DND-41 (cell line): ENCODE results near the gene PEAK1.
A peak's percentile ranks its signal among the peaks of the same experiment; 100 is the strongest.

ENCODE experiments used
- ATAC-seq: fragments of 200-7000 bp; cut with Tn5 transposase; 3 replicates; pipeline ENCODE4 v1.9.1; 2021; ENCODE audit warnings: low read depth; ENCODE audit not compliant: insufficient read depth
- DNase-seq: peaks from one replicate; pipeline ENCODE4 v3.0.0-alpha.2; 2020
- H2AFZ ChIP-seq: 2 replicates; pipeline ENCODE4 v1.6.0; 2012; ENCODE audit warnings: low read depth, low read length
- H3K27ac ChIP-seq: 2 replicates; pipeline ENCODE4 v1.5.1; 2012; ENCODE audit warnings: low read length, inconsistent platforms
- H3K27me3 ChIP-seq: fragments of 200-600 bp; sonication (generic); 2 replicates; pipeline ENCODE4 v1.6.0; 2012; ENCODE audit warnings: low read length, mild to moderate bottlenecking, inconsistent platforms; ENCODE audit not compliant: insufficient read depth, poor library complexity
- H3K36me3 ChIP-seq: 2 replicates; pipeline ENCODE4 v1.5.1; 2012; ENCODE audit warnings: low read length, inconsistent platforms; ENCODE audit not compliant: insufficient read depth
- H3K4me1 ChIP-seq: 2 replicates; pipeline ENCODE4 v1.5.1; 2012; ENCODE audit warnings: mild to moderate bottlenecking, low read length; ENCODE audit not compliant: insufficient read depth
- H3K4me2 ChIP-seq: 2 replicates; pipeline ENCODE4 v1.6.0; 2012; ENCODE audit warnings: mild to moderate bottlenecking, moderate library complexity, low read length, inconsistent platforms; ENCODE audit not compliant: insufficient read depth
- H3K4me3 ChIP-seq, 2 experiments: fragments of 200-600 bp in 1 of 2; shearing (Covaris generic) in 1 of 2; 2 replicates each; pipeline ENCODE4 v1.5.1; 2012 to 2016; ENCODE audit warnings: inconsistent platforms in 2 of 2, low read length in 2 of 2, mild to moderate bottlenecking in 2 of 2, low read depth in 1 of 2, moderate library complexity in 1 of 2
- H3K79me2 ChIP-seq: 2 replicates; pipeline ENCODE4 v1.6.0; 2012; ENCODE audit warnings: low read length, inconsistent platforms; ENCODE audit not compliant: insufficient read depth
- H3K9ac ChIP-seq: 2 replicates; pipeline ENCODE4 v1.6.0; 2012; ENCODE audit warnings: low read depth, mild to moderate bottlenecking, inconsistent platforms, low read length, moderate library complexity
- H3K9me3 ChIP-seq: 2 replicates; pipeline ENCODE4 v1.5.1; 2012; ENCODE audit warnings: low read length, moderate library complexity, mild to moderate bottlenecking, inconsistent platforms; ENCODE audit not compliant: insufficient read depth, severe bottlenecking
- H4K20me1 ChIP-seq: 2 replicates; pipeline ENCODE4 v1.6.0; 2012; ENCODE audit warnings: low read length; ENCODE audit not compliant: insufficient read depth
- CTCF ChIP-seq: IDR thresholded peaks from 2 replicates; pipeline ENCODE4 v1.5.1; 2012; ENCODE audit warnings: borderline replicate concordance, low read length, moderate library complexity, mild to moderate bottlenecking; ENCODE audit not compliant: poor library complexity, severe bottlenecking; ENCODE audit errors: extremely low read depth
- EZH2 ChIP-seq: IDR thresholded peaks from 3 replicates; pipeline ENCODE4 v1.6.1; 2012; ENCODE audit warnings: borderline replicate concordance, low read depth, mild to moderate bottlenecking, moderate library complexity, low read length, inconsistent platforms; ENCODE audit not compliant: severe bottlenecking

The PEAK1 gene

GRCh38 chr15:77312523-77312922 lies 107.4 kb downstream of the PEAK1 start:
- Histone ChIP-seq H3K36me3 (no peaks in the 10 kb centered on the region), H3K4me2 (no peak overlapping the region), H3K4me3 (no peak overlapping the region), H3K9me3 (no peaks in the 10 kb centered on the region), H2AFZ (no peak overlapping the region), H3K27me3 (no peaks in the 10 kb centered on the region), H3K9ac (no peak overlapping the region), H4K20me1 (no peaks in the 10 kb centered on the region), H3K27ac (no peak overlapping the region), H3K4me1 (no peaks in the 10 kb centered on the region), H3K79me2 (no peaks in the 10 kb centered on the region)
- DNase-seq, result no peak
- TF ChIP-seq CTCF (no peak), EZH2 (no peak)
- ATAC-seq, result no peak

GRCh38 chr15:77311618-77312398 lies 108.1 kb downstream of the PEAK1 start:
- no peak overlapping the region for H3K4me2 ChIP-seq

GRCh38 chr15:77311020-77311419 lies 108.9 kb downstream of the PEAK1 start:
- H3K4me2 ChIP-seq, result no peak overlapping the region
- H3K4me1 ChIP-seq, result no peaks in the 10 kb centered on the region
- no peak for ATAC-seq
- H3K9me3 ChIP-seq, result no peaks in the 10 kb centered on the region
- H3K27ac ChIP-seq, result no peak overlapping the region
- no peak for DNase-seq
- H4K20me1 ChIP-seq, result no peaks in the 10 kb centered on the region
- no peak overlapping the region for H3K9ac ChIP-seq
- no peaks in the 10 kb centered on the region for H3K36me3 ChIP-seq
- no peaks in the 10 kb centered on the region for H3K27me3 ChIP-seq
- TF ChIP-seq CTCF, result no peak
- no peak for TF ChIP-seq EZH2
- H3K79me2 ChIP-seq, result no peaks in the 10 kb centered on the region
- H2AFZ ChIP-seq, result no peak overlapping the region
- no peak overlapping the region for H3K4me3 ChIP-seq

More at GRCh38 chr15:77311618-77312398, 108.1 kb downstream of the PEAK1 start:
- H3K9me3 ChIP-seq, result no peaks in the 10 kb centered on the region
- no peak overlapping the region for H3K27ac ChIP-seq
- no peak overlapping the region for H2AFZ ChIP-seq
- H3K79me2 ChIP-seq, result no peaks in the 10 kb centered on the region
- H3K4me1 ChIP-seq, result no peaks in the 10 kb centered on the region
- no peaks in the 10 kb centered on the region for H4K20me1 ChIP-seq
- no peak overlapping the region for H3K4me3 ChIP-seq
- no peaks in the 10 kb centered on the region for H3K36me3 ChIP-seq
- TF ChIP-seq CTCF (peak; percentile 7), EZH2 (no peak)
- no peak for DNase-seq
- no peaks in the 10 kb centered on the region for H3K27me3 ChIP-seq
- ATAC-seq, result no peak
- H3K9ac ChIP-seq, result no peak overlapping the region
